Endothelial cell of umbilical vein (primary cell): ENCODE measurements around the gene EIF2AK2. TPM values are rescaled to one million over a fixed set of nuclear protein-coding genes. Genes with fewer than 3 reads are reported as not detected.

Experiments used
- BruUV-seq: library from RNA; stranded (reverse); fragments of 400-500 nt; replicated peaks from 2 replicates; lab custom pipeline; 2021; lab: Mats Ljungman, UMichigan
- CTCF ChIA-PET: fragments of 300-600, 350-600 bp; sonication (Branson Sonifier 250); formaldehyde crosslinking; loops from one replicate; lab custom pipeline; 2021; ENCODE audit warnings: antibody characterized with exemption, inconsistent platforms; lab: Charles Lee
- POLR2A ChIA-PET: fragments of 300-600, 350-600 bp; sonication (Branson Sonifier 250); formaldehyde crosslinking; loops from one replicate; lab custom pipeline; 2021; ENCODE audit warnings: antibody characterized with exemption, inconsistent platforms; lab: Charles Lee
- DNase-seq: peaks from one replicate; pipeline ENCODE4 v3.0.0-alpha.2; 2011; ENCODE audit warnings: low read depth, low spot score
- FAIRE-seq: peaks from 2 replicates; lab custom pipeline; 2011; peaks lifted over from hg19 to GRCh38; lab: Jason Lieb, UNC
- H2AFZ ChIP-seq: 2 replicates; pipeline ENCODE4 v1.6.0; 2012; ENCODE audit warnings: low read depth, low read length, control low read depth, inconsistent platforms
- H3K27ac ChIP-seq: 2 replicates; pipeline ENCODE4 v1.5.1; 2011; ENCODE audit warnings: low read depth, mild to moderate bottlenecking, control low read depth, low read length, moderate library complexity; ENCODE audit not compliant: insufficient read depth
- H3K27me3 ChIP-seq, 2 experiments: 2 replicates each; pipeline versions ENCODE4 v1.6.0 to v1.6.1; 2011; ENCODE audit warnings: low read length in 2 of 2, mixed read lengths in 1 of 2; ENCODE audit not compliant: control insufficient read depth in 2 of 2, insufficient read depth in 2 of 2
- H3K36me3 ChIP-seq, 2 experiments: 2 replicates in 1 of 2; 3 replicates in 1 of 2; pipeline ENCODE4 v1.5.1; 2011; ENCODE audit warnings: low read length in 2 of 2, mild to moderate bottlenecking in 1 of 2, moderate library complexity in 1 of 2; ENCODE audit not compliant: control insufficient read depth in 2 of 2, insufficient read depth in 2 of 2; ENCODE audit errors: extremely low read depth in 1 of 2
- H3K4me1 ChIP-seq: 3 replicates; pipeline ENCODE4 v1.5.1; 2011; ENCODE audit warnings: mild to moderate bottlenecking, low read length; ENCODE audit not compliant: control insufficient read depth, insufficient read depth; ENCODE audit errors: extremely low read depth
- H3K4me2 ChIP-seq: 2 replicates; pipeline ENCODE4 v1.6.1; 2011; ENCODE audit warnings: low read length, control low read depth, mixed read lengths; ENCODE audit not compliant: insufficient read depth
- H3K4me3 ChIP-seq, 3 experiments: fragments of 200-600 bp in 1 of 3; sonication (generic), shearing (Covaris generic) in 1 of 3; replicated peaks in 1 of 3; 2 replicates each; pipeline ENCODE4 v1.5.1; 2011 to 2016; ENCODE audit warnings: control low read depth in 3 of 3, low read length in 3 of 3, mild to moderate bottlenecking in 2 of 3, inconsistent platforms in 1 of 3, low read depth in 1 of 3, moderate library complexity in 1 of 3; ENCODE audit not compliant: insufficient read depth in 1 of 3
- H3K79me2 ChIP-seq: 2 replicates; pipeline ENCODE4 v1.6.0; 2012; ENCODE audit warnings: low read length, inconsistent platforms; ENCODE audit not compliant: control insufficient read depth, insufficient read depth
- H3K9ac ChIP-seq: replicated peaks from 2 replicates; pipeline ENCODE3; 2011; ENCODE audit warnings: low read length, control low read depth; ENCODE audit not compliant: insufficient read depth; ENCODE audit errors: extremely low read depth
- H3K9me1 ChIP-seq: replicated peaks from 3 replicates; pipeline ENCODE4 v1.6.0; 2011; ENCODE audit warnings: mild to moderate bottlenecking, low read length; ENCODE audit not compliant: control insufficient read depth, insufficient read depth; ENCODE audit errors: extremely low read depth
- H3K9me3 ChIP-seq: replicated peaks from 2 replicates; pipeline ENCODE4 v1.5.1; 2012; ENCODE audit warnings: low read length, inconsistent platforms; ENCODE audit not compliant: control insufficient read depth, insufficient read depth
- H4K20me1 ChIP-seq: replicated peaks from 2 replicates; pipeline ENCODE3; 2011; ENCODE audit warnings: mild to moderate bottlenecking, low read length; ENCODE audit not compliant: control insufficient read depth, insufficient read depth; ENCODE audit errors: extremely low read depth
- CTCF ChIP-seq, 2 donors: IDR thresholded peaks; 1 replicate in 1 of 2; 2 replicates in 1 of 2; pipeline ENCODE4 v1.5.1; 2011; ENCODE audit warnings: low read length in 2 of 2, mild to moderate bottlenecking in 2 of 2, moderate library complexity in 2 of 2, control low read depth in 1 of 2, inconsistent platforms in 1 of 2, low read depth in 1 of 2; ENCODE audit not compliant: insufficient read depth in 1 of 2; ENCODE audit errors: extremely low read depth in 1 of 2
- FOS ChIP-seq: IDR thresholded peaks from 2 replicates; pipeline ENCODE4 v1.6.1; 2011; ENCODE audit warnings: mild to moderate bottlenecking, low read length, moderate library complexity, borderline replicate concordance; ENCODE audit not compliant: insufficient read depth
- GATA2 ChIP-seq: IDR thresholded peaks from 2 replicates; pipeline ENCODE4 v1.7.0; 2011; ENCODE audit warnings: low read depth, mild to moderate bottlenecking, moderate library complexity, mixed read lengths, low read length; ENCODE audit not compliant: insufficient read length, insufficient read depth
- MAX ChIP-seq: IDR thresholded peaks from 2 replicates; pipeline ENCODE4 v1.6.1; 2011; ENCODE audit not compliant: insufficient read depth, insufficient read length
- POLR2A ChIP-seq: IDR thresholded peaks from 2 replicates; pipeline ENCODE4 v1.6.1; 2012; ENCODE audit warnings: low read depth, mild to moderate bottlenecking, control low read depth, low read length
- POLR2AphosphoS5 ChIP-seq: IDR thresholded peaks from 2 replicates; pipeline ENCODE4 v1.6.1; 2012; ENCODE audit warnings: low read depth, mild to moderate bottlenecking, control low read depth, low read length, moderate library complexity; ENCODE audit not compliant: insufficient read depth
- dilution Hi-C: fragments of 300-500 bp; cut with MboI; formaldehyde crosslinking; loops from one replicate; pipeline ENCODE4 v1.15.0; 2019; ENCODE audit warnings: low sequenced_read_pairs; ENCODE audit not compliant: extremely low pct_ligation_motif_present
- intact Hi-C: fragments of 100-400 bp; cut with micrococcal nuclease; formaldehyde crosslinking; loops from one replicate; pipeline ENCODE4 v1.10.0; 2022
- polyA plus RNA-seq, 4 experiments: library from polyadenylated mRNA; depleted of rRNA in 3 of 4; stranded (reverse) in 3 of 4; unstranded in 1 of 4; fragments of >200 nt; gene quantifications; 2 replicates each; pipeline versions ENCODE4 v1.2.1 to v1.2.3, GENCODE V29; 2011 to 2012; ENCODE audit warnings: missing spikeins in 1 of 4
- total RNA-seq: library from RNA; stranded (reverse); gene quantifications from 2 replicates; pipeline ENCODE4 v1.2.3, GENCODE V29; 2021

The EIF2AK2 gene
- total and polyA plus RNA-seq, 2 donors (not counting 3 experiments of a cell fraction or from before 2014, with no cell fraction given), result 8.0 to 41.1 TPM

GRCh38 chr2:37125416-37125815 lies 31.4 kb downstream of the EIF2AK2 start:
- POLR2A ChIA-PET, result interaction anchor here (0.6 kb wide), 1 partner anchor 15 kb away, joined by 7 read pairs; no protein-coding TSS in a partner anchor
- Histone ChIP-seq H3K9me1 (no peaks in the 10 kb centered on the region), H3K9me3 (no peaks in the 10 kb centered on the region), H3K27ac (no peak overlapping the region), H3K27me3 (no peaks in the 10 kb centered on the region), H3K4me2 (no peak overlapping the region), H3K79me2 (no peaks in the 10 kb centered on the region), H4K20me1 (no peaks in the 10 kb centered on the region), H2AFZ (no peak overlapping the region), H3K4me3 (no peak overlapping the region), H3K4me1 (no peaks in the 10 kb centered on the region), H3K36me3 (peaks cover 0 to 9% of the 10 kb centered on the region in 2 experiments), H3K9ac (no peak overlapping the region)
- FAIRE-seq (no peak), DNase-seq (no peak)
- no TSS peak for BruUV-seq
- dilution Hi-C loops (no loop called here), intact Hi-C loops (no loop called here)
- CTCF ChIA-PET, result no interaction called here
- TF ChIP-seq MAX, result no peak
- no peak for TF ChIP-seq POLR2A
- no peak for TF ChIP-seq FOS
- no peak for TF ChIP-seq CTCF (IDR thresholded peaks at IDR 0.05; ENCODE audit: extremely low read depth in 1 of 2, insufficient read depth in 1 of 2, low read depth in 1 of 2, low read length in 2 of 2)
- no peak for TF ChIP-seq POLR2AphosphoS5
- no peak for TF ChIP-seq GATA2
